ENCODE data around the gene ATP6V1G2.

DNA sequence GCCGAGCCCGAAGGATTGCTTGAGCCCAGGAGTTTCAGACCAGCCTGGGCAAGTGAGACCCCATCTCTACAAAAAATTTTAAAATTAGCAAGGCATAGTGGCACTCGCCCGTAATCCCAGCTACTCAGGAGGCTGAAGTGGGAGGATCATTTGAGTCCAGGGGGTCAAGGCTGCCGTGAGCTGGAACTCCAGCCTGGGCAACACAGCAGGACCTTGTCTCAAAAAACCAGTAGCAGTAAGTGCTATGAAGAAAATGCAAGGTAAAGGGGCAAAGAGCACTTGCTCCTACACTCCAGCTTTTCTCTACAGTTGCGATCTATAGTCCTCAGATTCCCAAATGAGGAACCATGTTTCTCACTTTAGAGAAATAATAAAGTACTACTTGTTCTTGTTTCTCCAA is 2.8 kb downstream of the ATP6V1G2 start:
- TF ChIP-seq, protein P1, sequence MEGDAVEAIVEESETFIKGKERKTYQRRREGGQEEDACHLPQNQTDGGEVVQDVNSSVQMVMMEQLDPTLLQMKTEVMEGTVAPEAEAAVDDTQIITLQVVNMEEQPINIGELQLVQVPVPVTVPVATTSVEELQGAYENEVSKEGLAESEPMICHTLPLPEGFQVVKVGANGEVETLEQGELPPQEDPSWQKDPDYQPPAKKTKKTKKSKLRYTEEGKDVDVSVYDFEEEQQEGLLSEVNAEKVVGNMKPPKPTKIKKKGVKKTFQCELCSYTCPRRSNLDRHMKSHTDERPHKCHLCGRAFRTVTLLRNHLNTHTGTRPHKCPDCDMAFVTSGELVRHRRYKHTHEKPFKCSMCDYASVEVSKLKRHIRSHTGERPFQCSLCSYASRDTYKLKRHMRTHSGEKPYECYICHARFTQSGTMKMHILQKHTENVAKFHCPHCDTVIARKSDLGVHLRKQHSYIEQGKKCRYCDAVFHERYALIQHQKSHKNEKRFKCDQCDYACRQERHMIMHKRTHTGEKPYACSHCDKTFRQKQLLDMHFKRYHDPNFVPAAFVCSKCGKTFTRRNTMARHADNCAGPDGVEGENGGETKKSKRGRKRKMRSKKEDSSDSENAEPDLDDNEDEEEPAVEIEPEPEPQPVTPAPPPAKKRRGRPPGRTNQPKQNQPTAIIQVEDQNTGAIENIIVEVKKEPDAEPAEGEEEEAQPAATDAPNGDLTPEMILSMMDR (conservative IDR thresholded peaks at IDR 0.05; ENCODE audit: low read depth, low read length) = no peak
- no peak for TF ChIP-seq EZH2 (IDR thresholded peaks at IDR 0.05; ENCODE audit: borderline replicate concordance, low read depth, low read length, poor library complexity, severe bottlenecking)

All from A673 (cell line).